Calu3 (cell line): ENCODE data around the gene OLIG1. TPM values are rescaled to one million over a fixed set of nuclear protein-coding genes. Genes with fewer than 3 reads are reported as not detected.

Experiments
- BruUV-seq: library from RNA; stranded (reverse); fragments of 400-500 nt; replicated peaks from 2 replicates; lab custom pipeline; 2021; lab: Mats Ljungman, UMichigan
- CTCF ChIA-PET: fragments of 300-600 bp; sonication (Branson Sonifier 250); formaldehyde crosslinking; loops from one replicate; lab custom pipeline; 2022; ENCODE audit warnings: antibody characterized with exemption; lab: Charles Lee
- DNase-seq: peaks from one replicate; pipeline ENCODE4 v3.0.0; 2022
- H3K27ac Mint-ChIP-seq: one replicate; pipeline ENCODE4 v1.8.0; 2022; ENCODE audit warnings: mixed read lengths; ENCODE audit not compliant: unreplicated experiment
- H3K27me3 Mint-ChIP-seq: one replicate; pipeline ENCODE4 v1.8.0; 2022; ENCODE audit warnings: mixed read lengths; ENCODE audit not compliant: unreplicated experiment
- H3K36me3 Mint-ChIP-seq: one replicate; pipeline ENCODE4 v1.8.0; 2022; ENCODE audit warnings: mild to moderate bottlenecking, moderate library complexity, mixed read lengths; ENCODE audit not compliant: insufficient read depth, unreplicated experiment
- H3K4me1 Mint-ChIP-seq: one replicate; pipeline ENCODE4 v1.8.0; 2022; ENCODE audit warnings: mild to moderate bottlenecking, low read depth, mixed read lengths; ENCODE audit not compliant: unreplicated experiment
- H3K4me3 Mint-ChIP-seq: one replicate; pipeline ENCODE4 v1.8.0; 2022; ENCODE audit warnings: mild to moderate bottlenecking, low read depth, moderate library complexity, mixed read lengths; ENCODE audit not compliant: unreplicated experiment
- H3K9me3 Mint-ChIP-seq: one replicate; pipeline ENCODE4 v1.8.0; 2022; ENCODE audit warnings: low read depth, mixed read lengths; ENCODE audit not compliant: unreplicated experiment
- intact Hi-C: fragments of 100-400 bp; cut with micrococcal nuclease; formaldehyde crosslinking; loops from one replicate; pipeline ENCODE4 v1.10.0; 2022; ENCODE audit not compliant: unreplicated experiment
- total RNA-seq: library from RNA; stranded (reverse); gene quantifications from 2 replicates; pipeline ENCODE4 v1.2.3, GENCODE V29; 2022
- TF ChIP-seq, protein P1 (sequence below): fragments of 200-600 bp; IDR thresholded peaks from one replicate; pipeline ENCODE4 v1.8.0; 2022; ENCODE audit warnings: antibody characterized with exemption; ENCODE audit not compliant: unreplicated experiment

Gene OLIG1
- total RNA-seq, 1 experiment from 2014 or later = not detected

DNA sequence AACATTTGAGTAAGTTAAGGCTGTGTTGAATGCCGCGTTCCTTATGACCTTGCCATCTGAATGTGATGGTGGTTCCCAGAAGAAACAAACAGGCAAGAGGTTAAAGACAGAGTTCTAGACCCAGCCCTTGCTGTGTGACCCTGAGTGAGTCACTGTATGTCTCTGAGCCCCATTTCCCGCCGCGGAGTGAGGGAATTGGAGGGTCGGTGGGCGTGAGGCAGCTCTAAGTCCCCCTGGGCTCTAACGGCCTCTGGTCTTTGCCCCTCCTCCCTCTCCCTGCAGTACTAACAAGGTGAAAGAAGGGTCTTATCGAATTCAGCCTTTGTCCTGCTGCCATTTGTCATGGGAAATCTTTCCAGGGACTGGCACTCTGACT lies 40.4 kb downstream of the OLIG1 start:
- intact Hi-C loops = no loop called here

DNA sequence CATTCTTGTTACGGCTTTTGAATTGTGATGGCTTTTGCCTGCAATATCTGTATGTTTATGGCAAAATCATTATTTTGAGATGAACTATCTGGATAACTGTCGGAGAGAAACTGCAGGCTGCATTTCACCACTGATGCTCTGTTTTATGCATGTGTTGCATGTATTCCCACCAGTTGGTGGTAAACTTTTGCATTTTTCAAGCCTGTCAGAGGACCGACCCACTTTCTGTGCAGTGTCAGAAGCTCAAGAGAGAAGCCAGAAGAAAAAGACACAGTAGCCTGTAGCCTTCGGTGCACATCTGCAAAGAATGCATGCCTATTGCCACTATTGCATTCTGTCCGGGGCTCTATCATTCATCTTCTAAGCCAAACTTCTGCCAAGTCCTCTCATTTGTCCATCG lies 41.6 kb downstream of the OLIG1 start:
- H3K4me1 Mint-ChIP-seq = no peaks in the 10 kb centered on the region
- no peaks in the 10 kb centered on the region for H3K9me3 Mint-ChIP-seq
- CTCF ChIA-PET = no interaction called here
- no peak for DNase-seq
- no peak overlapping the region for H3K4me3 Mint-ChIP-seq
- no TSS peak for BruUV-seq
- H3K36me3 Mint-ChIP-seq = no peaks in the 10 kb centered on the region
- TF ChIP-seq, protein P1, sequence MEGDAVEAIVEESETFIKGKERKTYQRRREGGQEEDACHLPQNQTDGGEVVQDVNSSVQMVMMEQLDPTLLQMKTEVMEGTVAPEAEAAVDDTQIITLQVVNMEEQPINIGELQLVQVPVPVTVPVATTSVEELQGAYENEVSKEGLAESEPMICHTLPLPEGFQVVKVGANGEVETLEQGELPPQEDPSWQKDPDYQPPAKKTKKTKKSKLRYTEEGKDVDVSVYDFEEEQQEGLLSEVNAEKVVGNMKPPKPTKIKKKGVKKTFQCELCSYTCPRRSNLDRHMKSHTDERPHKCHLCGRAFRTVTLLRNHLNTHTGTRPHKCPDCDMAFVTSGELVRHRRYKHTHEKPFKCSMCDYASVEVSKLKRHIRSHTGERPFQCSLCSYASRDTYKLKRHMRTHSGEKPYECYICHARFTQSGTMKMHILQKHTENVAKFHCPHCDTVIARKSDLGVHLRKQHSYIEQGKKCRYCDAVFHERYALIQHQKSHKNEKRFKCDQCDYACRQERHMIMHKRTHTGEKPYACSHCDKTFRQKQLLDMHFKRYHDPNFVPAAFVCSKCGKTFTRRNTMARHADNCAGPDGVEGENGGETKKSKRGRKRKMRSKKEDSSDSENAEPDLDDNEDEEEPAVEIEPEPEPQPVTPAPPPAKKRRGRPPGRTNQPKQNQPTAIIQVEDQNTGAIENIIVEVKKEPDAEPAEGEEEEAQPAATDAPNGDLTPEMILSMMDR = no peak
- peaks cover 93% of the 10 kb centered on the region for H3K27me3 Mint-ChIP-seq
- intact Hi-C loops = no loop called here
- H3K27ac Mint-ChIP-seq = no peak overlapping the region

More for the DNA sequence above, 40.4 kb downstream of the OLIG1 start:
- TF ChIP-seq, protein P1 = no peak
- no peak overlapping the region for H3K27ac Mint-ChIP-seq
- H3K9me3 Mint-ChIP-seq = no peaks in the 10 kb centered on the region
- H3K36me3 Mint-ChIP-seq = no peaks in the 10 kb centered on the region
- DNase-seq = no peak
- CTCF ChIA-PET = no interaction called here
- H3K27me3 Mint-ChIP-seq = peaks cover 94% of the 10 kb centered on the region
- no peak overlapping the region for H3K4me3 Mint-ChIP-seq
- no peaks in the 10 kb centered on the region for H3K4me1 Mint-ChIP-seq
- no TSS peak for BruUV-seq

DNA sequence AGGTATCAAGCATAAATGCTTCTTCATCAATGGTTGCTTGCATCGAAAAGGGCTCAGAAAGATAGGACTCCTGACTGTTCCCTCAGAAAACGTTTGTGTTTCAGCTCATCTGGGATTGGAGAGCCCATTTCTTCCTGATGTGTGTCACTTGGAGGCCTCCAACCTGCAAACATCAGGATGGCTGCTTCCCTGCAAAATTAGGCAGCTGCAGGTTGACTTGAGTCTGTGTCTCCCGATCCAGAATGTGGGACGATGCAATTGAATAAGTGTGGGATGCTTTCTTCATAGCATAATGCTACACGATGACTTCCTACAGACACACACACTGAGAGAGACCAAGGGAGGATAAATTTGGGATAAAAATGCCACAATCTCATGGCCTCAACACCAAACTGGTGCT lies 42.2 kb downstream of the OLIG1 start:
- peaks cover 99% of the 10 kb centered on the region for H3K27me3 Mint-ChIP-seq
- TF ChIP-seq, protein P1 = no peak
- no TSS peak for BruUV-seq
- H3K4me3 Mint-ChIP-seq = no peak overlapping the region
- no peaks in the 10 kb centered on the region for H3K4me1 Mint-ChIP-seq
- H3K9me3 Mint-ChIP-seq = no peaks in the 10 kb centered on the region
- no peak for DNase-seq
- CTCF ChIA-PET = no interaction called here
- no peaks in the 10 kb centered on the region for H3K36me3 Mint-ChIP-seq
- H3K27ac Mint-ChIP-seq = no peak overlapping the region
- intact Hi-C loops = no loop called here

DNA sequence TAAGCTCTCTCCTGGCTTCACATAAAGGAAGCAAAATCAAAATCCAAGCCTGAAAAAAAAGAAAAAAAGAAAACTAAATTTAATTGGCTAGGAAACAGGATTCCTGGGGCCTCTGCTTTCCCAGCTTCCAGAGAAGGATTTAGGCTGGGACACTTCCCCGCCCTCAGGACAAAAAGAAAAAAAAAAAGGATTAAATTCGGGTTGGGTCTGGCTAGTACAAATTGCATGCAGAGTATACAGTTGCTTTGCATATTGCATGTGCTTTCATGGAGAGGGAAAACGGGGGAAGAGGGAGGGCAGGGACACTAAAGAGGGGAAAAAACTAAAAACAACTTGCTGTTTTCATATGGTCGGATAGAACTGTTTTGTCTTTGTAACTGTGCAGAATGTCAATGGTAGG lies 42.7 kb downstream of the OLIG1 start:
- H3K9me3 Mint-ChIP-seq = no peaks in the 10 kb centered on the region
- no peak overlapping the region for H3K4me3 Mint-ChIP-seq
- peaks cover 99% of the 10 kb centered on the region for H3K27me3 Mint-ChIP-seq
- no peaks in the 10 kb centered on the region for H3K36me3 Mint-ChIP-seq
- DNase-seq = no peak
- intact Hi-C loops = no loop called here
- TF ChIP-seq, protein P1 = no peak
- BruUV-seq = no TSS peak
- H3K27ac Mint-ChIP-seq = no peak overlapping the region
- H3K4me1 Mint-ChIP-seq = no peaks in the 10 kb centered on the region
- CTCF ChIA-PET = no interaction called here
